ENCODE data around the gene TMEM190.

DNA sequence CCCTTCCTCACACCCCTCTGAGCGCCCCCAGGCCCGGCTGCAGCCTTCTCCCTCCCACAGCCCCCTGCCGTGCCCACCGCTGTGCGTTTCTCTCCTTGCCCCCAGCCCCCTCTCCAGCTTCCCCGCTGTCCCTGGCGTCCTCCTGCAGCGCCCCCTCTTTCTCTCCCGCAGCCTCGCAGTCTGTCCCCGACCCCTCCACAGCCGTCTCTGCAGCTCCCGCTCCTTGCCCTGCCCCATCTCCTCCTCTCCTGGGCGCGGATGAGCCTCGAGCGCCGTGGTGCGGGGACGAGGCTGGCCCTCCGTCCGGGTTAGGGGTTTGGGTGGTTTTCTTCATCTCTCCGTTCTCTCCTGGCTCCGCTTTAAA, 35.9 kb upstream of the TMEM190 start:
- TF ChIP-seq CTCF (IDR thresholded peaks at IDR 0.05) (no peak), EP300 (IDR thresholded peaks at IDR 0.05) (no peak), POLR2AphosphoS5 (IDR thresholded peaks at IDR 0.05) (no peak)

Measured in gastroesophageal sphincter (tissue), 3 donors.